A549 (cell line): Measurements from ENCODE around the gene USP49. TPM values are rescaled to one million over a fixed set of nuclear protein-coding genes. Genes with fewer than 3 reads are reported as not detected.
A peak's percentile ranks its signal among the peaks of the same experiment; 100 is the strongest.

Source experiments
- ATAC-seq, 2 experiments: fragments of 200-7000 bp in 1 of 2; fragments of >200 bp in 1 of 2; cut with Nextera tagmentation in 1 of 2; cut with Tn5 transposase in 1 of 2; 3 replicates each; pipeline versions ENCODE4 v1.8.0 to v1.9.1; 2018 to 2020; ENCODE audit warnings: mild to moderate bottlenecking in 1 of 2, moderate library complexity in 1 of 2
- CTCF ChIA-PET: fragments of 300-600 bp; sonication (Branson Sonifier 250); formaldehyde crosslinking; extraction: SDS; loops from one replicate; lab custom pipeline; 2021; ENCODE audit warnings: antibody characterized with exemption, inconsistent platforms; lab: Yijun Ruan, JAX
- POLR2A ChIA-PET: fragments of 350-600 bp; formaldehyde crosslinking; extraction: SDS; loops from one replicate; lab custom pipeline; 2021; ENCODE audit warnings: antibody characterized with exemption, inconsistent platforms; lab: Yijun Ruan, JAX
- DNase-seq, 2 experiments: peaks; one replicate each; pipeline versions ENCODE4 v3.0.0 to v3.0.0-alpha.2; 2011 to 2016; ENCODE audit warnings: low read depth in 1 of 2, low spot score in 1 of 2
- FAIRE-seq: peaks from 2 replicates; lab custom pipeline; 2011; peaks lifted over from hg19 to GRCh38; lab: Jason Lieb, UNC
- H3K27ac ChIP-seq, 2 experiments: fragments of >200 bp; sonication (Bioruptor Twin); formaldehyde crosslinking; 3 replicates each; pipeline ENCODE4 v1.5.1; 2016 to 2017
- H3K4me1 ChIP-seq: fragments of >200 bp; sonication (Bioruptor Twin); formaldehyde crosslinking; 3 replicates; pipeline ENCODE4 v1.6.1; 2016
- H3K4me2 ChIP-seq: fragments of >200 bp; sonication (Bioruptor Twin); formaldehyde crosslinking; 3 replicates; pipeline ENCODE4 v1.6.1; 2016
- H3K4me3 ChIP-seq: fragments of >200 bp; sonication (Bioruptor Twin); formaldehyde crosslinking; 3 replicates; pipeline ENCODE4 v1.5.1; 2016
- H3K9me3 ChIP-seq: fragments of >200 bp; sonication (Bioruptor Twin); formaldehyde crosslinking; 3 replicates; pipeline ENCODE4 v1.6.1; 2016
- ATOH8 ChIP-seq: fragments of 250-450 bp; sonication (Bioruptor Pico); IDR thresholded peaks from 2 replicates; pipeline ENCODE4 v1.5.0; 2020; ENCODE audit warnings: low read depth, mild to moderate bottlenecking, moderate library complexity
- BCL3 ChIP-seq: fragments of >200 bp; sonication (Bioruptor Twin); formaldehyde crosslinking; IDR thresholded peaks from 3 replicates; pipeline ENCODE4 v1.6.1; 2016
- CTCF ChIP-seq: fragments of >200 bp; sonication (Bioruptor Twin); formaldehyde crosslinking; IDR thresholded peaks from 3 replicates; pipeline ENCODE4 v1.5.1; 2016
- FOSB ChIP-seq: fragments of 250-450 bp; sonication (Bioruptor Pico); IDR thresholded peaks from 2 replicates; pipeline ENCODE4 v1.5.0; 2020; ENCODE audit warnings: mild to moderate bottlenecking, moderate library complexity
- GATA3 ChIP-seq: IDR thresholded peaks from 2 replicates; pipeline ENCODE4 v1.6.1; 2012; ENCODE audit warnings: borderline replicate concordance
- HMGXB4 ChIP-seq: fragments of 250-450 bp; sonication (Bioruptor Pico); IDR thresholded peaks from 2 replicates; pipeline ENCODE4 v1.5.0; 2021; ENCODE audit warnings: mild to moderate bottlenecking, moderate library complexity, borderline replicate concordance
- JUNB ChIP-seq: fragments of >200 bp; sonication (Bioruptor Twin); formaldehyde crosslinking; IDR thresholded peaks from 2 replicates; pipeline ENCODE4 v1.6.1; 2016
- MYC ChIP-seq: IDR thresholded peaks from 2 replicates; pipeline ENCODE4 v1.6.1; 2012; ENCODE audit warnings: mild to moderate bottlenecking, inconsistent platforms, low read length, improper control_type of control experiment, borderline replicate concordance
- NFE2L2 ChIP-seq: fragments of 150-350 bp; conservative IDR thresholded peaks from 2 replicates; pipeline ENCODE4 v1.6.1; 2014; ENCODE audit warnings: low read length
- NR3C1 ChIP-seq: fragments of >200 bp; sonication (Bioruptor Twin); formaldehyde crosslinking; IDR thresholded peaks from 3 replicates; pipeline ENCODE4 v1.6.1; 2017
- PBX3 ChIP-seq: IDR thresholded peaks from 2 replicates; pipeline ENCODE4 v1.6.1; 2012
- RAD21 ChIP-seq, 2 experiments: fragments of >200 bp in 1 of 2; sonication (Bioruptor Twin) in 1 of 2; formaldehyde crosslinking in 1 of 2; IDR thresholded peaks in 1 of 2; conservative IDR thresholded peaks in 1 of 2; 2 replicates in 1 of 2; 3 replicates in 1 of 2; pipeline ENCODE4 v1.6.1; 2012 to 2018; ENCODE audit warnings: inconsistent platforms in 1 of 2
- RNF2 ChIP-seq: fragments of 200-600 bp; sonication (generic); IDR thresholded peaks from 2 replicates; pipeline ENCODE4 v1.6.1; 2016; ENCODE audit warnings: low read depth, mild to moderate bottlenecking, antibody characterized with exemption, moderate library complexity, borderline replicate concordance
- SMC3 ChIP-seq: fragments of >200 bp; sonication (Bioruptor Twin); formaldehyde crosslinking; IDR thresholded peaks from 3 replicates; pipeline ENCODE4 v1.6.1; 2018; ENCODE audit warnings: inconsistent platforms
- WGBS: methylation state at CpG from one replicate; pipeline ENCODE4 v1.1.6; 2017; ENCODE audit errors: missing lambda C conversion rate; 5-methylcytosine and 5-hydroxymethylcytosine counted together
- polyA plus RNA-seq, 4 experiments: library from polyadenylated mRNA; depleted of rRNA in 3 of 4; stranded (reverse); fragments of >200 nt; fragmentation: RNase III in 1 of 4; extraction: RNeasy Plus Mini Kit Qiagen cat#74134 plus additional on column Dnase treatment in 1 of 4; gene quantifications; 2 replicates in 3 of 4; 3 replicates in 1 of 4; pipeline ENCODE4 v1.2.3, GENCODE V29; 2011 to 2017

The USP49 gene
- polyA plus RNA-seq, 2 of the 4 experiments (the other 2 are of a cell fraction): 2.9 to 4.3 TPM

DNA sequence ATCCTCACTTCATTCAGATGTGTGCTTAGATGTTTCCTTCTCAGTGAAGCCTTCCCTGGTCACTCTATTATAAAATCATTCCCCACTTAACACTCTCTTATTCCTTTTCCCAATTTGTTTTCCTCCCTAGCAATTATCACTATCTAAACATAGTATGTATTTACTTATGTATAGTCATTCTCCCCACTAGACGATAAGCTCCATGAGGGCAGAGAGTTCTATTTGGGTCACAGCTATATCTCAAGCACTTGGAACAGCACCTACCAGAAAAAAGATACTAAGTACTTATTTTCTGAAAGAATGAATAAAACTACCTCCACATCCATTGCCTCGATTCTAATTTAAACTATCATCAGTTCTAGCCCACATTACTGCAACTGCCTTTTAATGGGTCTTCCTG is 36.5 kb downstream of the USP49 start:
- Histone ChIP-seq H3K4me2 (no peak overlapping the region), H3K9me3 (no peaks in the 10 kb centered on the region), H3K27ac (no peak overlapping the region), H3K4me1 (no peaks in the 10 kb centered on the region), H3K4me3 (no peak overlapping the region)
- FAIRE-seq: no peak
- DNase-seq: no peak
- 61% methylated on average over 2 of the region's 2 CpGs for WGBS
- TF ChIP-seq FOSB (CRISPR knock-in tag) (no peak), NFE2L2 (no peak), ATOH8 (no peak), HMGXB4 (CRISPR knock-in tag) (no peak), SMC3 (no peak), BCL3 (no peak), NR3C1 (no peak)
- no peak for ATAC-seq
- ChIA-PET CTCF (interaction anchor here (0.6 to 1.9 kb wide), 4 partner anchors 11 to 78 kb away, joined by 3 to 7 read pairs (median 4); partner anchors contain the start of genes BYSL and MED20), POLR2A (no interaction called here)

- ChIA-PET POLR2A (no interaction called here), CTCF (no interaction called here)
- no peak overlapping the region for H3K4me3 ChIP-seq
- TF ChIP-seq PBX3 (no peak), RNF2 (no peak)
- H3K4me1 ChIP-seq: peaks cover 12% of the 10 kb centered on the region
- ATAC-seq (no peak), FAIRE-seq (no peak), DNase-seq (no peak)
- H3K4me2 ChIP-seq: no peak overlapping the region
- no peak overlapping the region for H3K27ac ChIP-seq
- WGBS: 95% methylated on average over 3 of the region's 3 CpGs
- no peaks in the 10 kb centered on the region for H3K9me3 ChIP-seq
Measured at GRCh38 chr6:41850861-41851260, 44.3 kb downstream of the USP49 start.

DNA sequence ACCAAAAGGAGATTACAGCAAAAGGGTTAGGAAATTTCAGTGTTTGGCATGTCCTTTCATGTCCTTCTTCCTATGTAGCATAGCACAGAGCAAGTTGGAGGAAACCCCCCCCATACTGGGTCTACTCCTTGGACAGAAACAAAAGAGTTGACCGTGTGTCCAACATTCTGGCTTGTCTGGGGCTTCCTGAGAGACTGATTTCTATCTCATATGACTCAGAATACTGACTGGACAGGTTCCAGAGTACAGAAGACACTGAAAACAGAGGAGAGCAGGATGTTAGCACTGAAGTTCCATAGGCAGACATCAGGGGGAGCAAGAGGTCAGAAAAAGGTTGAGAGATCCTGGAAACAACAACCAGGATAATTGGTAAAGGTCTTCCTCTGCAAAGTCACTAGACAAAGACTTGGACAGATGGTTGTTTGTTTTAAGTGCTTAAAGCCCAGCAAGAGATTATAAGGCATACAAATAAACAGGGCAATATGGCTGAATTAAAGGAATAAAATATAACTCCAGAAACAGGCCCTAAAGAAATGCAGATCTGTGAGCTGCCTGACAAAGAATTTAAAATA is 48.4 kb downstream of the USP49 start:
- TF ChIP-seq GATA3: peak; percentile 47; the same call in 1 of the 2 replicates
- TF ChIP-seq RAD21 (conservative IDR thresholded peaks at IDR 0.05 in 1 of 2, IDR thresholded peaks at IDR 0.05 in 1 of 2): peak; percentile 72 to 84
- no peak for TF ChIP-seq JUNB
- TF ChIP-seq MYC: no peak
- peak; percentile 66 for TF ChIP-seq SMC3
- TF ChIP-seq CTCF: peak; percentile 60
- TF ChIP-seq, all 56 proteins: peak for 4
- peak; percentile 55 to 79 for DNase-seq
- WGBS: 0% methylated on average over 1 of the region's 1 CpG
- peaks cover 15% of the 10 kb centered on the region for H3K4me1 ChIP-seq
- H3K4me2 ChIP-seq: peak overlapping the region; percentile 57
- POLR2A ChIA-PET: no interaction called here
- no peak overlapping the region for H3K4me3 ChIP-seq
- peak; percentile 96 to 98 for ATAC-seq
- peak overlapping the region; percentile 71 to 87 for H3K27ac ChIP-seq
- peak; percentile 80 for FAIRE-seq
- no peaks in the 10 kb centered on the region for H3K9me3 ChIP-seq
- CTCF ChIA-PET: interaction anchor here (0.6 to 5.0 kb wide), 21 partner anchors 11 to 608 kb away, joined by 3 to 23 read pairs (median 5); partner anchors contain the start of genes BYSL, MED20 and USP49
